Neural progenitor cell (in vitro differentiated cells): ENCODE results near the gene SEMA6D. TPM values are rescaled to one million over a fixed set of nuclear protein-coding genes. Genes with fewer than 3 reads are reported as not detected.

ENCODE experiments used
- DNase-seq: peaks from one replicate; pipeline ENCODE4 v3.0.0-alpha.2; 2016; ENCODE audit warnings: low spot score
- H2AFZ ChIP-seq: fragments of 200-600 bp; sonication (generic); replicated peaks from 2 replicates; pipeline ENCODE4 v1.6.1; 2016; ENCODE audit warnings: antibody characterized with exemption
- H3F3A ChIP-seq: fragments of 200-600 bp; sonication (generic); 2 replicates; pipeline ENCODE4 v1.6.1; 2016; ENCODE audit warnings: antibody characterized with exemption, low read depth
- H3K27ac ChIP-seq: fragments of 200-600 bp; sonication (generic); 2 replicates; pipeline ENCODE4 v1.5.1; 2016; ENCODE audit warnings: mild to moderate bottlenecking
- H3K27me3 ChIP-seq: fragments of 200-600 bp; sonication (generic); 2 replicates; pipeline ENCODE4 v1.6.1; 2016; ENCODE audit warnings: mild to moderate bottlenecking, moderate library complexity
- H3K36me3 ChIP-seq: fragments of 200-600 bp; sonication (generic); 2 replicates; pipeline ENCODE4 v1.5.1; 2016
- H3K4me1 ChIP-seq: fragments of 200-600 bp; sonication (generic); 2 replicates; pipeline ENCODE4 v1.6.1; 2016; ENCODE audit warnings: mixed run types
- H3K4me2 ChIP-seq: fragments of 200-600 bp; sonication (generic); 2 replicates; pipeline ENCODE4 v1.6.1; 2016
- H3K4me3 ChIP-seq: fragments of 200-600 bp; sonication (generic); 2 replicates; pipeline ENCODE4 v1.5.1; 2016
- H3K79me2 ChIP-seq: fragments of 200-600 bp; sonication (generic); 2 replicates; pipeline ENCODE4 v1.6.1; 2016; ENCODE audit warnings: low read depth
- H3K9ac ChIP-seq: fragments of 200-600 bp; sonication (generic); 2 replicates; pipeline ENCODE4 v1.6.1; 2016
- H3K9me3 ChIP-seq: fragments of 200-600 bp; sonication (generic); 2 replicates; pipeline ENCODE4 v1.5.1; 2016; ENCODE audit warnings: low read depth
- H4K20me1 ChIP-seq: fragments of 200-600 bp; sonication (generic); 2 replicates; pipeline ENCODE4 v1.6.1; 2016; ENCODE audit warnings: low read depth
- H3K27ac Mint-ChIP-seq: 3 replicates; pipeline ENCODE4 v1.8.0; 2021; ENCODE audit warnings: mixed read lengths
- H3K27me3 Mint-ChIP-seq: 2 replicates; pipeline ENCODE4 v1.8.0; 2022; ENCODE audit warnings: low read depth, mild to moderate bottlenecking, inconsistent platforms, moderate library complexity, mixed read lengths; ENCODE audit not compliant: insufficient read depth
- H3K36me3 Mint-ChIP-seq: 3 replicates; pipeline ENCODE4 v1.8.0; 2021; ENCODE audit warnings: mixed read lengths
- H3K4me1 Mint-ChIP-seq: 3 replicates; pipeline ENCODE4 v1.8.0; 2021; ENCODE audit warnings: mixed read lengths
- H3K4me3 Mint-ChIP-seq: 3 replicates; pipeline ENCODE4 v1.8.0; 2021; ENCODE audit warnings: mild to moderate bottlenecking, moderate library complexity, mixed read lengths
- H3K9me3 Mint-ChIP-seq: 3 replicates; pipeline ENCODE4 v1.8.0; 2020; ENCODE audit warnings: mixed read lengths
- EZH2 ChIP-seq: fragments of 200-600 bp; sonication (generic); IDR thresholded peaks from 2 replicates; pipeline ENCODE4 v1.6.1; 2017; ENCODE audit warnings: antibody characterized with exemption, mild to moderate bottlenecking, moderate library complexity
- EZH2phosphoT487 ChIP-seq: fragments of 200-600 bp; sonication (generic); IDR thresholded peaks from 2 replicates; pipeline ENCODE4 v1.6.1; 2017; ENCODE audit warnings: antibody characterized with exemption
- total RNA-seq: library from RNA; depleted of rRNA; stranded (reverse); fragments of >200 nt; gene quantifications from 2 replicates; pipeline ENCODE4 v1.2.3, GENCODE V29; 2015; ENCODE audit warnings: low replicate concordance
- TF ChIP-seq, protein P1 (sequence below): fragments of 200-600 bp; sonication (generic); IDR thresholded peaks from 2 replicates; pipeline ENCODE4 v1.5.1; 2017; ENCODE audit warnings: antibody characterized with exemption, mild to moderate bottlenecking

Gene SEMA6D
- total RNA-seq, 1 donor from 2014 or later: 23.5 TPM

DNA sequence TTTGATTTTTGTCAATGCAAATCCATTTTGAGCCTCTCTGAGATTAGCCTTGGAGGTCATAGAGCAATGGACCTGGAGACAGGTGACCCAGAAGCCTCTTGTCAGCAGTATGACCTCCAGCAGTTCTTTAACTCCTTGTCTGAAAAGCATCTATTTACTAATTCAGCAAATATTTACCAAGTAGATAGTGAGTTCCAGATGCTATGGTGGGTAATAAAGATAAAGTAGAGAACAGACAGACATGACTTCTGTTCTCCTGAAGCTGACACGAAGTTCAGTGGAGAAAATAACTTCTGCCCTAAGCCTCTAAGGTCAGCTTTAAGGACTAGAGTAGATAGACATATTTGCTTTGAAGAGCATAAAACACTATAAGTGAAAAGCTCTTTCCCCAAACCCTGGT, 26.6 kb downstream of the SEMA6D start:
- Histone ChIP-seq H3K79me2 (peaks cover 3% of the 10 kb centered on the region), H3K4me1 (peaks cover 28% of the 10 kb centered on the region), H3K4me3 (no peak overlapping the region), H3K9me3 (no peaks in the 10 kb centered on the region), H3K27ac (no peak overlapping the region), H3K36me3 (no peaks in the 10 kb centered on the region), H3K27me3 (peaks cover 19% of the 10 kb centered on the region), H3K4me2 (no peak overlapping the region), H2AFZ (no peak overlapping the region), H4K20me1 (peaks cover 14% of the 10 kb centered on the region), H3K9ac (no peak overlapping the region), H3F3A (peaks cover 28% of the 10 kb centered on the region)
- DNase-seq: no peak
- no peak overlapping the region for H3K27ac Mint-ChIP-seq
- H3K36me3 Mint-ChIP-seq: peaks cover 26% of the 10 kb centered on the region
- no peak overlapping the region for H3K4me3 Mint-ChIP-seq
- no peaks in the 10 kb centered on the region for H3K9me3 Mint-ChIP-seq
- peaks cover 27% of the 10 kb centered on the region for H3K4me1 Mint-ChIP-seq
- TF ChIP-seq, protein P1, sequence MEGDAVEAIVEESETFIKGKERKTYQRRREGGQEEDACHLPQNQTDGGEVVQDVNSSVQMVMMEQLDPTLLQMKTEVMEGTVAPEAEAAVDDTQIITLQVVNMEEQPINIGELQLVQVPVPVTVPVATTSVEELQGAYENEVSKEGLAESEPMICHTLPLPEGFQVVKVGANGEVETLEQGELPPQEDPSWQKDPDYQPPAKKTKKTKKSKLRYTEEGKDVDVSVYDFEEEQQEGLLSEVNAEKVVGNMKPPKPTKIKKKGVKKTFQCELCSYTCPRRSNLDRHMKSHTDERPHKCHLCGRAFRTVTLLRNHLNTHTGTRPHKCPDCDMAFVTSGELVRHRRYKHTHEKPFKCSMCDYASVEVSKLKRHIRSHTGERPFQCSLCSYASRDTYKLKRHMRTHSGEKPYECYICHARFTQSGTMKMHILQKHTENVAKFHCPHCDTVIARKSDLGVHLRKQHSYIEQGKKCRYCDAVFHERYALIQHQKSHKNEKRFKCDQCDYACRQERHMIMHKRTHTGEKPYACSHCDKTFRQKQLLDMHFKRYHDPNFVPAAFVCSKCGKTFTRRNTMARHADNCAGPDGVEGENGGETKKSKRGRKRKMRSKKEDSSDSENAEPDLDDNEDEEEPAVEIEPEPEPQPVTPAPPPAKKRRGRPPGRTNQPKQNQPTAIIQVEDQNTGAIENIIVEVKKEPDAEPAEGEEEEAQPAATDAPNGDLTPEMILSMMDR: no peak
- TF ChIP-seq EZH2phosphoT487 (no peak), EZH2 (no peak)
- no peaks in the 10 kb centered on the region for H3K27me3 Mint-ChIP-seq

DNA sequence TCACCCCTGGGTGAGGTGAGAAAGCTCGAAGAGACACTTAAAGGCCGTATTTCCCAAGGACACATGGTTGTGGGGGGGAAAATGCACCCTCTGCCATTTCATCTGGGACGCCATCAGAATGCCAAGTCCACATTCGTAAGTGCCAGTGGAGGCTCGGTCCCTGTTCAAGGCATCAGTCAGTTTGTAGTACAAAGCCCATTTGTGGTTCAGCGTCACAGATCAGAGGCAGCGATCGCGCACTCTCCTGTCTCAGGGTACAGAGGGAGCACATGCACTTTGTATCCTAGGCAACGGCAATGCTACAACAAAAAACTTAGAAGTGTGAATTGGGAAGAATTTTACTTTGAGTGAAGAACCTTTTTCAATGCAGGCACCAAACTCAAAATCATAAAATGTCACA, 27.2 kb downstream of the SEMA6D start:
- no peak for TF ChIP-seq EZH2
- TF ChIP-seq, protein P1: no peak
- no peak for TF ChIP-seq EZH2phosphoT487
- Histone ChIP-seq H3K79me2 (peaks cover 3% of the 10 kb centered on the region), H3K4me3 (no peak overlapping the region), H4K20me1 (peaks cover 14% of the 10 kb centered on the region), H3F3A (peaks cover 28% of the 10 kb centered on the region), H3K27ac (no peak overlapping the region), H3K4me2 (no peak overlapping the region), H3K9me3 (no peaks in the 10 kb centered on the region), H3K27me3 (peaks cover 19% of the 10 kb centered on the region), H3K9ac (no peak overlapping the region), H2AFZ (no peak overlapping the region), H3K4me1 (peaks cover 28% of the 10 kb centered on the region), H3K36me3 (no peaks in the 10 kb centered on the region)
- H3K27ac Mint-ChIP-seq: no peak overlapping the region
- H3K4me1 Mint-ChIP-seq: peaks cover 27% of the 10 kb centered on the region
- no peak for DNase-seq
- H3K36me3 Mint-ChIP-seq: peaks cover 23% of the 10 kb centered on the region
- H3K27me3 Mint-ChIP-seq: no peaks in the 10 kb centered on the region
- H3K9me3 Mint-ChIP-seq: no peaks in the 10 kb centered on the region
- H3K4me3 Mint-ChIP-seq: no peak overlapping the region

DNA sequence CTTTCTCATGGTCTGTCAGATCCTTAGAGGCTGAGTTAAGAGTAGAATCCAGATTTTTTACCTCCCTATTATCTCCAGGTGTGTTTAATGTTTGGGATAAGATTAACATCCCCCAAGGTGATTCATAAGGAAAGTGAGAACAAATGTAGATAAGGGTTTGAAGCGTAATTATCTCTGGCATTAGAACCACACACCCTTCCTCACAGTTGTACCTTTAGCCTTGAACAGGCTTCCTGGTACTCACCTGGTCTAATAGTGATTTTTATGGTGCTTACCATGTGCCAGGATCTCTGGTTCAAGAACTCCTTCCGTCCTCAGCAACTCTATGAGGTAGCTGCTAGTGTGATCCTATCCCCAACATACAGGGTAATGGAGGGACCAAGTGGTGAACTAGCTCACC, 27.7 kb downstream of the SEMA6D start:
- peaks cover 27% of the 10 kb centered on the region for H3K4me1 Mint-ChIP-seq
- H3K27ac ChIP-seq: no peak overlapping the region
- peaks cover 3% of the 10 kb centered on the region for H3K79me2 ChIP-seq
- peaks cover 19% of the 10 kb centered on the region for H3K27me3 ChIP-seq
- no peak for DNase-seq
- no peak overlapping the region for H2AFZ ChIP-seq
- no peak for TF ChIP-seq EZH2phosphoT487
- TF ChIP-seq, protein P1: no peak
- no peak for TF ChIP-seq EZH2
- H3F3A ChIP-seq: peaks cover 28% of the 10 kb centered on the region
- no peak overlapping the region for H3K4me3 Mint-ChIP-seq
- no peak overlapping the region for H3K9ac ChIP-seq
- peaks cover 14% of the 10 kb centered on the region for H4K20me1 ChIP-seq
- peaks cover 28% of the 10 kb centered on the region for H3K4me1 ChIP-seq
- H3K4me3 ChIP-seq: no peak overlapping the region
- peaks cover 21% of the 10 kb centered on the region for H3K36me3 Mint-ChIP-seq
- H3K27me3 Mint-ChIP-seq: no peaks in the 10 kb centered on the region
- H3K9me3 ChIP-seq: no peaks in the 10 kb centered on the region
- H3K36me3 ChIP-seq: no peaks in the 10 kb centered on the region
- H3K4me2 ChIP-seq: no peak overlapping the region
- no peaks in the 10 kb centered on the region for H3K9me3 Mint-ChIP-seq
- no peak overlapping the region for H3K27ac Mint-ChIP-seq
